RKO (cell line): Measurements from ENCODE around the gene EPB41.
"Not testable (repeated sequence)": the region's sequence is repeated elsewhere in the genome, so short reads cannot be mapped to it uniquely, and the experiment has no call there.

Source experiments
- DNase-seq: peaks from one replicate; pipeline ENCODE4 v3.0.0-alpha.2; 2016; ENCODE audit warnings: low spot score

The EPB41 gene

DNA sequence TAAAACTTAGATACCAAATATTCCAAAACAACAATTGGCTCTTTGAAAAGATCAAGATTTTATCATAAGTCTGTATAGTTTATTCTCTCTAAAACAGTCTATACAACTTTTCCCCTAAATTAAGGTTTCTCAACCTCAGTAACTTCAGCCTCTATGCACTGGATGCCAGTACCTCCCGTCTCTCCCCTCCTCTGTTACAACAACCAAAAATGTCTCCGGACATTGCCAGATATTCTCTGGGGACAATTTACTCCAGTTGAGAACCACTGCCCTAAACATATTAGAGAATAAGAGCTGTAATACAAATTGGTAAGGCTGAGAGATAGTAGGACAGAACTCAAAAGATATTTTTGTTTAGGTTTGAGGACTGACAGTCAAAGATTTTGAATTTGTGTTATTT lies 137.7 kb downstream of the EPB41 start:
- DNase-seq = no peak

- DNase-seq = no peak
Measured at GRCh38 chr1:29052941-29053340, 138.6 kb downstream of the EPB41 start.

GRCh38 chr1:29055160-29055559 lies 140.8 kb downstream of the EPB41 start:
- no peak for DNase-seq

DNA sequence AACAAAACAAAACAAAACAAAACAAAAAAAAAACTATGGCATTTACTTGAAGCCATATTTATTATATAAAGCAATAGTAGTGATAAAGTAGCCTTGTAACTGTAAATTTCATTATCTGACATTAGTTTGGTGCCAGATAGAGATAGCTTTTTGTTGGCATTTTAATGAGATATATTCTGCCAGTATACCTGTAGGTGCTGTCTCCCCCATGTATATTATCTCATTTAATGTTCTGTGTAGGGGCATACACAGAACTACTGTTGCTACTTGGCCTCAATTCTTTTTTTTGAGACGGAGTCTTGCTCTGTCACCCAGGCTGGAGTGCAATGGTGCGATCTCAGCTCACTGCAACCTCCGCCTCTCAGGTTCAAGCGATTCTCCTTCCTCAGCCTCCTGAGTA lies 141.9 kb downstream of the EPB41 start:
- no peak for DNase-seq

DNA sequence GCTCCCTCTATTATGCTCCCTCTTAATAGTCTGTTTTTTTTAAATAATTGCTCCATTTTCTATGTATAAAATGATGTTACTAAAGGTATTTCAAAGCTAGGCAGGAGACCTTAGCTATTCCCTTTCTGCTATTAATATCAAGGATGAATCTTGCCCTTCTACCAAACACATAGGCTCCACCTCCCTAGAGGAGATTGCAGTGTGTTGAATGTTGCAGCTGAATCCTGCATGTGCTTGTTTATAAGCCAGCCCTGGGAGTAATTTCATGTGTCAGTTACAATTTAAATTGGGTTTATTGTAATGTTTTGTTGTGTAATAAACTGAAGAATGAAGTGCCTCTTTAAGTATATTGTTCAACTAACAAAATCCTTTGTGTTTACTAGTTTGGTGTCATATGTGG lies 143.3 kb downstream of the EPB41 start:
- DNase-seq = no peak

GRCh38 chr1:29062157-29062942 lies 148.0 kb downstream of the EPB41 start:
- DNase-seq = no peak

DNA sequence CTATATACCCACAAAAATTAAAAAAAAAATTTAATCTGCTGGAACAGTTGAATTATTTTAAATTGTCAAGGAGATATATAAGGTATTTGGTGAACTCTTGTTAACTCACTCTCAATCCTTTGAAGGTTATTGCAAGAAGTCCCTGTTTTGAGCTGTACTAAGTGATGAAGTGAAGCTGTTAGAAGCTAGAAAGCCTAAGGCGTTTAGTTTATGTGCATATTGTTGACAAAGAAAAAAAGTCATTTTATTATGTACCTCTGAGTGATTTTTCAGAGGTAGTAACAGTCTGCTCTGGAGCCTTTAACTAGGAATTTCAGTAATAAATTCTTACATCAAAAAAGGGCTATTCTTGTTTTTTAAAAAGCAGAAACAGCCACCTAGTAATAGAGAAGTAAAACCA lies 149.7 kb downstream of the EPB41 start:
- DNase-seq = no peak

- DNase-seq = no peak
Measured at GRCh38 chr1:29077155-29077554, 162.8 kb downstream of the EPB41 start.

- DNase-seq = not testable (repeated sequence)
Measured at GRCh38 chr1:29079916-29080629, 165.7 kb downstream of the EPB41 start.

DNA sequence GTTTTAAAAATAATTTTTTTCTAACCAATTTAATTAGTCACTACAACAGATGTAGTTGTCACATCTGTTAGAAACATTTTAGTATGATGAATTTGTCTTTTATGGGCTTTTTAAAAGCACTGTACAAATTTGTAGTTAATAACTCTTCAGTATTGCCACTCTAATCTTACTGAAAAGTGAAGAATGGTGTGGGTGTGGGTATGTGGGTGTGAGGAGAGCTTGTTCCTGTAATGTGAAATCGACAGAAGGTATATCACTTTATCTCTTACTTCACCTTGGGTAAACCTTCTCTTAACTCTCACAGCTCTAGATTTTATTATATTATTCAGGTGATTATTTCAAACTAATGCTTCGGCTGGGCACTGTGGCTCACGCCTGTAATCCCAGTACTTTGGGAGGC lies 166.8 kb downstream of the EPB41 start:
- DNase-seq = no peak

DNA sequence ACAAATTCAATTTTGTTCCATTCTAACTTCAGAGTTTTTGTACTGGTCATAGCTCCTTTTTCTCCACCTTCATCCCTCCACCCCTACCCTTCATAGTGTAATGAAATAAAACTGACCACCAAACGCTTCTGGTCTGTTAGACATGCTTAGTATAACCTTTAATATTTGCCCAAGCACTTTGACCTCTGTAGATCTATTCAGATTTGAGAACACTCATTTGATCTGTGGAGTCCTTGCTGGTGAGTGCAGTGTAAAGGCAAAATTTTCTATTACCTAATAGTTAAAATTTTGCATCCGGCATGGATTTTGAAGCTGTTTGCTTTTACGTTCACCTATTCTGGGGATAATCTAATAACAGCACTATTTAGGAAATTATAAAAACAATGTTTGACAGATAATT lies 168.2 kb downstream of the EPB41 start:
- no peak for DNase-seq

- DNase-seq = no peak
Measured at GRCh38 chr1:29083317-29084195, 169.2 kb downstream of the EPB41 start.

- DNase-seq = no peak
Measured at GRCh38 chr1:29084196-29084521, 169.8 kb downstream of the EPB41 start.

DNA sequence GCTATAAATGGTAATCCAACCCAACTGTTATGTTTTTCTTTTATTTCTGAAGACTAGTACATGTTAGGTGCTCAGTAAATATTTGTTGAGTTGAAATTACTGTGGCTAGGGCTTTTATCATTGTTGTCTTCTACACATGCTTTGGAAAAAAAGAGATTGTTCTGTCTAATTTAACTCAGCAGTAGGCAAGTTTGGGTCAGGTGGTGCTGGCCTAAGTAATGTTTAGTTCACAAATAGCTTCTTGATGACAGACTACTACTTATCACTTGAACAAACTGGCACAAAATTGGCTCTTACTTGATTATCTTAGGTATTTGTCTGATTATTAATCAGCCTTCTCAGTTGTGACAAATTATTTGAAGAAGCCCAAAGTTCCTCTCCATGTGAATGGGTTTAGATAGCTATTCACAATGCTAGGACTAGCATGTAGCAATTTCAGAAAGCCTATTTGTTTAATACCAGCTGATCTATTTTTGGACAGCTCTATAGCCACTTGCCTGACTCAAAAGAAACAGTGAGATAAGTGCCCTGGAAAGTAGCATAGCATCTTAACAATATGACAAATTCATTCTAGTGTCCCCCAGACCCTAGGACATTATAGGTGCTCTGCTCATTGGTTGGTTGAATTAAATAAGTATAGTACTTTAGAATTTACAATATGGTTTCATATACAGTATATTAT lies 176.7 kb downstream of the EPB41 start:
- DNase-seq = no peak

DNA sequence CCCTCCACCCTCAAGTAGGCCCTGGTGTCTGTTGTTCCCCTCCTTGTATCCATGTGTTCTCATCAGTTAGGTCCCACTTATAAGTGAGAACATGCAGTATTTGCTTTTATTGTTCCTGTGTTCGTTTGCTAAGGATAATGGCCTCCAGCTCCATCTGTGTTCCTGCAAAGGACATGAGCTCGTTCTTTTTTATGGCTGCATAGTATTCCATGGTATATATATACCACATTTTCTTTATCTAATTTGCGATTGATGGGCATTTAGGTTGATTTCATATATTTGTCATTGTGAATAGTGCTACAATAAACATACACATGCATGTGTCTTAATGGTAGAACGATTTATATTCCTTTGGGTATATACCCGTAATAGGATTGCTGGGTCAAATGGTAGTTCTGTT lies 178.3 kb downstream of the EPB41 start:
- not testable (repeated sequence) for DNase-seq

DNA sequence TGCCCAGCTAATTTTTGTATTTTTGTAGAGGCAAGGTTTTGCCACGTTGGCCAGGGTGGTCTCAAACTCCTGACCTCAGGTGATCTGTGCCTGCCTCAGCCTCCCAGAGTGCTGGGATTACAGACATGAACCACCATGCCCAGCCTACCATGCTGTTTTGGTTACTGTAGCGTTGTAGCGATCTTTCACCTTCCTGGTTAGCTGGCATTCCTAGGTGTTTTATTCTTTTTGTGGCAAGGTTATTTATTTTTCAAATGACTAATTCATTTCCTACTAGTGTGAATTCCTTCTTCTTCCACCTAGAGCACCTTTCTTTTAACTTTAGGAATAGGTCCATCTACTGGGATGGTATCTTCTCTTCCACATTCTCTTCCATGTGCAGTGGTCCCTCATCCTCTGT lies 180.1 kb downstream of the EPB41 start:
- no peak for DNase-seq

DNA sequence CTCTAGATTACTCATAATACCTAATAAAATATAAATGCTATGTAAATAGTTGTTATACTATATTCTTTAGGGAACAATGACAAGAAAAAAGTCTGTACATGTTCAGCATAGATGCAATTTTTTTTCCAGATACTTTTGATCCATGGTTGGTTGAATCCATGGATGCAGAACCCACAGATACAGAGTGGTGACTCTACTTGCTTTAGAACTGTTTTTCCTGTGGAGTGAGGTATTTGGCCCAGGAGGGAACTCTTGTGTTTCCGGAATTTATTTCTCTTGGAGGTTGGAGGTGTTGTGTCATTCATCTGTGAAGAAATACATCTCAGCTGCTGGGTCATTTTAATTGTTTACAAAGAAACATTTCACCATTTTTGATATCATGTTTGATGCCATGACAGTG lies 180.6 kb downstream of the EPB41 start:
- no peak for DNase-seq

DNA sequence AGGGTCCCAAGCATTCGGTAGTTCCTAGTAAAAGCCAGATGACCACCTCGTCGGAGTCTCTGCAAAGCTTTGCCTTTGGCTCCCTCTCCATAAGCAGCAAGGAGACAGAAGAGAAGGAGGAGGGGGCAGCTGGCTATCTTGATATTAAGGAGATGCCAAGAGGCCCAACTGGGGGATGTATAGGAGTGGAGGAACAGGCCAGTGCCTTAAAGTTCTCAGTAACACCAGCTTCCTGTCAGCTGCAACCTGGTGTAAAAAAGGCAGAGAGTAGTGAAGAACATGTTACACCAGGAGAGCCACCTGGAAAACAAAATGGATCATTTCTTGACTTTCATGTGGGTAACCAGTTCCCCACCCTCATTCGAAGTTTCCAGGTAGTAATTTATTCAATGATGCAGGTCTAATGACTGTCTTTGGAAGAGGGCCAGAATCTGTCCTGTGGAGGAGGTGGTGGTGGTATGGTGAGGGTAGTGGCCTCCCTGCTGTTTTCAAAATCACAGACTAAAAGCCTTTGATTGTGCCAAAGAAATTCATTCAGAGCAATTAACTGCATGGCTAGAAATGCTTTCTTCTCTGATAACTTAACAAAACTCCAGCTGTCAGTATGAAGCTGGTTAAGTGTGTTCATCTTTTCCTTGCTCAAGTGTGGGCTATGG lies 182.0 kb downstream of the EPB41 start:
- DNase-seq = no peak

DNA sequence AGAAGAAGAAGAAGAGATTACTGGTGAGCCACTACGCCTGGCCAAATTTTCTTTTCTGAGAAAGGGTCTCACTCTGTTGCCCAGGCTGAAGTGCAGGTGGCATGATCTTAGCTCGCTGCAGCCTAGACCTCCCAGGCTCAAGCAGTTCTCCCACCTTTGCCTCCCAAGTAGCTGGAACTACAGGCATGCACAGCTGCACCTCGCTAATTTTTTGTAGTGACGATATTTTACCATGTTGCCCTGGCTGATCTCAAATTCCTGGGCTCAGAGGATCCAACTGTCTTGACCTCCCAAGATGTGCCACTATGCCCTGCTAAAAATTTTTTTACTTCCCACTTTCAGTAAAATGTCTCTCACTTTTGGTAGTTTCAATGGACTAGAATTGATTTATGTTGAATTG lies 184.9 kb downstream of the EPB41 start:
- DNase-seq = no peak

- DNase-seq = no peak
Measured at GRCh38 chr1:29100487-29100886, 186.1 kb downstream of the EPB41 start.

- no peak for DNase-seq
Measured at GRCh38 chr1:29105822-29106221, 191.5 kb downstream of the EPB41 start.

GRCh38 chr1:29108041-29108440 lies 193.7 kb downstream of the EPB41 start:
- not testable (repeated sequence) for DNase-seq
